ENCODE results near the gene PARP3. TPM values are rescaled to one million over a fixed set of nuclear protein-coding genes. Genes with fewer than 3 reads are reported as not detected.

PARP3 gene
- total and polyA plus RNA-seq, 10 of the 15 experiments (the other 5 are each of a cell fraction or from before 2014, with no cell fraction given) = 2.1 to 31.2 (median 19.5) TPM

DNA sequence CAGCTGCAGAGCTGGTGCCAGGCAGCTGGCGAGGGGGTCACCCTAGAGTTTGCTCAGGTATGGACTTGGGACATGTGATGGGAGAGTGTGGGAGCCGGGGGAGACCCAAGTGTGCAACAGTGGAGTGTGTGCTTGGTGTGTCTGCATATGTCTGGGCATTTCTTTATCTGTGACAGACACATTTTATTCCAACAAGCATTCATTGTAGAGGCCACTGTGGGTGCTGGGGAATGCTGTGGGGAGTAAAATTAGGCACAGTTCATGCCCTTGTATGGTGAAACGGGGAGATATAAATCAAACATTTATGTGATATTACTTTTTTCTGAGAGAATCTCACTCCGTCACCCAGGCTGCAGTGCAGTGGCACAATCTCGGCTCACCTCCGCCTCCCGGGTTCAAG is 45.4 kb downstream of the PARP3 start:
- Histone ChIP-seq H3K27ac (ENCODE audit: control insufficient read depth, insufficient read depth) (no peak overlapping the region), H4K20me1 (ENCODE audit: control insufficient read depth, insufficient read depth) (0 out of 2 replicates have a peak, but pooled peaks cover 3% of the 10 kb centered on the region), H3K4me1 (ENCODE audit: control insufficient read depth, insufficient read depth, low read length) (peaks cover 5% of the 10 kb centered on the region), H3K4me2 (ENCODE audit: control insufficient read depth, insufficient read depth) (no peak overlapping the region), H3K79me2 (ENCODE audit: control insufficient read depth, insufficient read depth, low read length) (peaks cover 5% of the 10 kb centered on the region), H3K4me3 (no peak overlapping the region), H3K9ac (ENCODE audit: control insufficient read depth, insufficient read depth, low read length) (no peak overlapping the region), H2AFZ (ENCODE audit: control insufficient read depth, low read depth, low read length) (no peak overlapping the region), H3K36me3 (ENCODE audit: control insufficient read depth in 2 of 2, insufficient read depth in 2 of 2, low read length in 1 of 2) (peaks cover under 1 to 4% of the 10 kb centered on the region in 2 experiments; a peak in 3 of 4 replicates), H3K27me3 (replicated peaks in 1 of 2; ENCODE audit: control insufficient read depth in 2 of 2, insufficient read depth in 2 of 2, low read length in 1 of 2) (no peaks in the 10 kb centered on the region), H3K9me3 (replicated peaks; ENCODE audit: control insufficient read depth, insufficient read depth, low read length) (no peaks in the 10 kb centered on the region)
- SMC1A ChIA-PET (ENCODE audit: uncharacterized antibody, unreplicated experiment) = no interaction called here
- intact Hi-C loops (cut with micrococcal nuclease; ENCODE audit: unreplicated experiment) = no loop called here
- RAD21 ChIA-PET (ENCODE audit: unreplicated experiment) = no interaction called here
- CTCF ChIA-PET = no interaction called here
- WGBS (ENCODE audit: insufficient coverage, insufficient replicate concordance, low lambda C conversion rate, missing lambda C conversion rate) = 88% methylated on average over 7 of the region's 7 CpGs
- in situ Hi-C loops (cut with MboI) = no loop called here
- FAIRE-seq (no peak), ATAC-seq (no peak), DNase-seq (ENCODE audit: low read depth, low spot score) (no peak)
- BruUV-seq (replicated peaks) = no TSS peak
- no peak for TF ChIP-seq KAT2A (conservative IDR thresholded peaks at IDR 0.05; ENCODE audit: control insufficient read depth, low read depth, low read length)
- TF ChIP-seq EP300 (IDR thresholded peaks at IDR 0.05; ENCODE audit: borderline replicate concordance in 1 of 2, control insufficient read depth in 1 of 2, low read depth in 2 of 2, low read length in 2 of 2) = no peak
- no peak for TF ChIP-seq JUNB (IDR thresholded peaks at IDR 0.05)
- no peak for TF ChIP-seq CEBPB (IDR thresholded peaks at IDR 0.05; ENCODE audit: borderline replicate concordance in 1 of 2, low read depth in 2 of 2, low read length in 2 of 2)
- TF ChIP-seq, protein P1, sequence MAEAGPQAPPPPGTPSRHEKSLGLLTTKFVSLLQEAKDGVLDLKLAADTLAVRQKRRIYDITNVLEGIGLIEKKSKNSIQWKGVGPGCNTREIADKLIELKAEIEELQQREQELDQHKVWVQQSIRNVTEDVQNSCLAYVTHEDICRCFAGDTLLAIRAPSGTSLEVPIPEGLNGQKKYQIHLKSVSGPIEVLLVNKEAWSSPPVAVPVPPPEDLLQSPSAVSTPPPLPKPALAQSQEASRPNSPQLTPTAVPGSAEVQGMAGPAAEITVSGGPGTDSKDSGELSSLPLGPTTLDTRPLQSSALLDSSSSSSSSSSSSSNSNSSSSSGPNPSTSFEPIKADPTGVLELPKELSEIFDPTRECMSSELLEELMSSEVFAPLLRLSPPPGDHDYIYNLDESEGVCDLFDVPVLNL (IDR thresholded peaks at IDR 0.05; ENCODE audit: low read depth, low read length) = no peak
- TF ChIP-seq EGR1 (IDR thresholded peaks at IDR 0.05; ENCODE audit: borderline replicate concordance in 1 of 2, low read depth in 2 of 2, low read length in 2 of 2) = no peak
- TF ChIP-seq FOS (IDR thresholded peaks at IDR 0.05; ENCODE audit: borderline replicate concordance, extremely low read depth, insufficient read length) = no peak
- no peak for TF ChIP-seq RCOR1 (conservative IDR thresholded peaks at IDR 0.05; ENCODE audit: low read depth, low read length)
- TF ChIP-seq, protein P2, sequence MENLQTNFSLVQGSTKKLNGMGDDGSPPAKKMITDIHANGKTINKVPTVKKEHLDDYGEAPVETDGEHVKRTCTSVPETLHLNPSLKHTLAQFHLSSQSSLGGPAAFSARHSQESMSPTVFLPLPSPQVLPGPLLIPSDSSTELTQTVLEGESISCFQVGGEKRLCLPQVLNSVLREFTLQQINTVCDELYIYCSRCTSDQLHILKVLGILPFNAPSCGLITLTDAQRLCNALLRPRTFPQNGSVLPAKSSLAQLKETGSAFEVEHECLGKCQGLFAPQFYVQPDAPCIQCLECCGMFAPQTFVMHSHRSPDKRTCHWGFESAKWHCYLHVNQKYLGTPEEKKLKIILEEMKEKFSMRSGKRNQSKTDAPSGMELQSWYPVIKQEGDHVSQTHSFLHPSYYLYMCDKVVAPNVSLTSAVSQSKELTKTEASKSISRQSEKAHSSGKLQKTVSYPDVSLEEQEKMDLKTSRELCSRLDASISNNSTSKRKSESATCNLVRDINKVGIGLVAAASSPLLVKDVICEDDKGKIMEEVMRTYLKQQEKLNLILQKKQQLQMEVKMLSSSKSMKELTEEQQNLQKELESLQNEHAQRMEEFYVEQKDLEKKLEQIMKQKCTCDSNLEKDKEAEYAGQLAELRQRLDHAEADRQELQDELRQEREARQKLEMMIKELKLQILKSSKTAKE (IDR thresholded peaks at IDR 0.05; ENCODE audit: low read depth, poor library complexity, severe bottlenecking) = no peak
- TF ChIP-seq NFXL1 (IDR thresholded peaks at IDR 0.05; ENCODE audit: borderline replicate concordance) = no peak
- no peak for TF ChIP-seq TCF3 (IDR thresholded peaks at IDR 0.05; ENCODE audit: borderline replicate concordance, insufficient read depth, low read depth, low read length)
- POLR2A ChIA-PET = no interaction called here

Measured in GM12878 (cell line).